ENCODE results near the gene FAM114A1. TPM values are rescaled to one million over a fixed set of nuclear protein-coding genes. Genes with fewer than 3 reads are reported as not detected.
A peak's percentile ranks its signal among the peaks of the same experiment; 100 is the strongest.

The FAM114A1 gene
- total RNA-seq, 2 donors from 2014 or later = 57.7 to 73.2 TPM

- TF ChIP-seq CTCF (IDR thresholded peaks at IDR 0.05) = no peak
- H3K4me1 ChIP-seq = no peaks in the 10 kb centered on the region
- peaks cover 13% of the 10 kb centered on the region for H3K36me3 ChIP-seq
- no peak overlapping the region for H3K27ac ChIP-seq
- DNase-seq (ENCODE audit: low spot score) = no peak
- no peak overlapping the region for H3K4me3 ChIP-seq
- no peaks in the 10 kb centered on the region for H3K9me3 ChIP-seq
- no peaks in the 10 kb centered on the region for H3K27me3 ChIP-seq
Measured at GRCh38 chr4:38946919-38947318, 79.3 kb downstream of the FAM114A1 start.

GRCh38 chr4:38948551-38948950 is 80.9 kb downstream of the FAM114A1 start:
- H3K9me3 ChIP-seq = no peaks in the 10 kb centered on the region
- H3K27me3 ChIP-seq = no peaks in the 10 kb centered on the region
- peaks cover 8% of the 10 kb centered on the region for H3K36me3 ChIP-seq
- no peaks in the 10 kb centered on the region for H3K4me1 ChIP-seq
- peak; percentile 75 for DNase-seq (ENCODE audit: low spot score)
- no peak for TF ChIP-seq CTCF (IDR thresholded peaks at IDR 0.05)
- no peak overlapping the region for H3K4me3 ChIP-seq
- peak overlapping the region in 1 of 2 donors; percentile 26 for H3K27ac ChIP-seq

GRCh38 chr4:38949411-38950051 is 81.9 kb downstream of the FAM114A1 start:
- H3K4me1 ChIP-seq = no peaks in the 10 kb centered on the region
- DNase-seq (ENCODE audit: low spot score) = no peak
- peaks cover 1% of the 10 kb centered on the region for H3K36me3 ChIP-seq
- H3K27me3 ChIP-seq = no peaks in the 10 kb centered on the region
- no peaks in the 10 kb centered on the region for H3K9me3 ChIP-seq
- H3K27ac ChIP-seq = no peak overlapping the region
- H3K4me3 ChIP-seq = no peak overlapping the region
- no peak for TF ChIP-seq CTCF (IDR thresholded peaks at IDR 0.05)

- H3K9me3 ChIP-seq = no peaks in the 10 kb centered on the region
- DNase-seq (ENCODE audit: low spot score) = no peak
- no peaks in the 10 kb centered on the region for H3K4me1 ChIP-seq
- TF ChIP-seq CTCF (IDR thresholded peaks at IDR 0.05) = no peak
- H3K27me3 ChIP-seq = no peaks in the 10 kb centered on the region
- H3K27ac ChIP-seq = no peak overlapping the region
- H3K4me3 ChIP-seq = no peak overlapping the region
- no peaks in the 10 kb centered on the region for H3K36me3 ChIP-seq
Measured at GRCh38 chr4:38950159-38950558, 82.6 kb downstream of the FAM114A1 start.

- Histone ChIP-seq H3K27me3 (no peaks in the 10 kb centered on the region), H3K36me3 (no peaks in the 10 kb centered on the region), H3K4me1 (no peaks in the 10 kb centered on the region), H3K4me3 (no peak overlapping the region), H3K9me3 (no peaks in the 10 kb centered on the region), H3K27ac (no peak overlapping the region)
- no peak for DNase-seq (ENCODE audit: low spot score)
- no peak for TF ChIP-seq CTCF (IDR thresholded peaks at IDR 0.05)
Measured at GRCh38 chr4:38950734-38951133, 83.1 kb downstream of the FAM114A1 start.

- TF ChIP-seq CTCF (IDR thresholded peaks at IDR 0.05) = no peak
- no peak for DNase-seq (ENCODE audit: low spot score)
- no peaks in the 10 kb centered on the region for H3K9me3 ChIP-seq
- no peaks in the 10 kb centered on the region for H3K36me3 ChIP-seq
- H3K4me3 ChIP-seq = no peak overlapping the region
- no peaks in the 10 kb centered on the region for H3K27me3 ChIP-seq
- no peak overlapping the region for H3K27ac ChIP-seq
- no peaks in the 10 kb centered on the region for H3K4me1 ChIP-seq
Measured at GRCh38 chr4:38951598-38951997, 84.0 kb downstream of the FAM114A1 start.
